NCI-H1105 (cell line): ENCODE results near the gene MSRB2.
"Not testable (repeated sequence)": the region's sequence is repeated elsewhere in the genome, so short reads cannot be mapped to it uniquely, and the experiment has no call there.

Source experiments
- DNase-seq: peaks from one replicate; lab custom pipeline; 2025; lab: John Stamatoyannopoulos, UW

The MSRB2 gene

DNA sequence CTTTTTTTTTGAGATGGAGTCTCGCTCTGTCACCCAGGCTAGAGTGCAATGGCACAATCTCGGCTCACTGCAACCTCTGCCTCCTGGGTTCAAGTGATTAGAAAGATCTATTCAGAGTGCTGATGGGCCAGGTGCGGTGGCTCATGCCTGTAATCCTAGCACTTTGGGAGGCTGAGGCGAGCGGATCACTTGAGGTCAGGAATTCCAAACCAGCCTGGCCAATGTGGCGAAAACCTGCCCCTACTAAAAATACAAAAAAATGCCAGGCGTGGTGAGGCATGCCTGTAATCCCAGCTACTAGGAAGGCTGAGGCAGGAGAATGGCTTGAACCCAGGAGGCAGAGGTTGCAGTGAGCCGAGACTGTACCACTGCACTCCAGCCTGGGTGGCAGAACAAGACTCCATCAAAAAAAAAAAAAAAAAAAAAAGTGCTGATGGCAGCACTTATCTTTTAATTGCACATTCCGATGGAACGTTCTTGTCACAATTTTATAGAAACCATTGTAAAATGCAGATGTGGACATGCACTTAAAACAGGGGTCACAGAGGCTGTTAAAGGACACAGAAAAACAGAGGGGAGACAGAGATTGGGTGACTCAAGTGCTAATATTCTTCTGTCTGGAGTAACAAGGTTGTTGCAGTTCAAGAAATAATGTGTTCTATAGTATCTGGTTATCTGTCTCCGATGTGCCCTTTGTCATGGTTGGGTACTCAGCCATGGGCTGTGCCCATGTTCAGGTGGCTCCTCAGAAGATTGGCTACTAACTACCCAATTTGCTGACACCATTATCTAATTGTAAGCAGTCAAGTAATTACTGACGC lies 25.1 kb upstream of the MSRB2 start:
- not testable (repeated sequence) for DNase-seq

GRCh38 chr10:23070913-23071218 lies 24.5 kb upstream of the MSRB2 start:
- DNase-seq = peak; percentile 76

DNA sequence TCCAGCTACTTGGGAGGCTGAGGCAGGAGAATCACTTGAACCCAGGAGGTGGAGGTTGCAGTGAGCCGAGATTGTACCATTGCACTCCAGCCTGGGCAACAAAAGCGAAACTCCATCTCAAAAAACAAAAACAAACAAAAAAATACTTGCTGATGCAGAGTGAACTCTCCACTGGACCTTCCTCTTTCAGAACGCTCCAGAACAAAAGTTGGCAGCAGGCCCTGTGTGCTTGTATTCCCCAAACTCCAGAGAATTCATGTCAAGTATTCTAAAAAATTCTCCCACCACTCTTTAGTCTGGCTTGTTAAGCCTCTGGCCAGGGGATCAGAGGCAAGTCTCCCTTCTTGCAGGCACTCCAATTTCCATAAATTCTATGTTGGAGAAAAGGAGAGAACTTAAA lies 22.8 kb upstream of the MSRB2 start:
- DNase-seq = not testable (repeated sequence)

- no peak for DNase-seq
These were observed 21.9 kb upstream of the MSRB2 start for GRCh38 chr10:23073527-23073926.

GRCh38 chr10:23075672-23076071 lies 19.7 kb upstream of the MSRB2 start:
- DNase-seq = no peak

- DNase-seq = no peak
These were observed 17.3 kb upstream of the MSRB2 start for GRCh38 chr10:23078114-23078513.

DNA sequence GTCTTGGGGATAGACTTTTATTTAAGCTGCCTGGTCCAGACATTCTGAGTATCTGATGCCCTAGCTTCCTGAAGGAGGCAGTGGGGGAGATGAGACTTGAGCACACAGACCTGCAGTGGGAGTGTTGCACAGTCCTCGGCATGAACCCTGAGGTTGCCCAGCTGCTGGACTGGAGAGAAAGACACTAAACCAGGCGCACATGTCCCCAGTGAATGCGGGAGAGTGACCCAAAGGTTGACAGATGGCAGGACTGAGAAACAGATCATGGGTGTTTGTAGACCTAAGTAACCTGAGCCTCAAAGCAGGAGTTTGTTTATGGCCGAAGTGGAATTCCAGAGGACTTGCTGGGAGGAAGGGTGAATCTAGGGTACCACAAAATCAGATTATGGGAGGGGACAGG lies 15.7 kb upstream of the MSRB2 start:
- no peak for DNase-seq

DNA sequence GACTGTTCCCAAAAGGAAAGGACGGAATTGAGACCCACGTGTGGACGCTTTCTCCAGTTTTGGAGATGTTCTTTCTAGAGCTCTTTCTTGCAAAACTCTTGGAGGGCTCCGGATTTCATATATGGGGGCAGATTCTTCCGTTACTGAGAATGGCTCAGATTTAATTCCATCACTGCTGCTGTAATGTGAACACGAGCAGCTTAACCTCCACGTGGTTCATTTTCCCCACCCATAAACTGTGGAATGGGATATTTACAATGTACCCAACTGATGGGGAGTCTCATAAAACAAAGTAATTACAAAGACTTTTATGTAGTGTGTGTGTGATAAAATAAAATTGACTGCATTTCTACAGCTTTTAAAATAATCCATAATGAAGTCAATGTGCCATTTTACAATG lies 15.1 kb upstream of the MSRB2 start:
- no peak for DNase-seq

DNA sequence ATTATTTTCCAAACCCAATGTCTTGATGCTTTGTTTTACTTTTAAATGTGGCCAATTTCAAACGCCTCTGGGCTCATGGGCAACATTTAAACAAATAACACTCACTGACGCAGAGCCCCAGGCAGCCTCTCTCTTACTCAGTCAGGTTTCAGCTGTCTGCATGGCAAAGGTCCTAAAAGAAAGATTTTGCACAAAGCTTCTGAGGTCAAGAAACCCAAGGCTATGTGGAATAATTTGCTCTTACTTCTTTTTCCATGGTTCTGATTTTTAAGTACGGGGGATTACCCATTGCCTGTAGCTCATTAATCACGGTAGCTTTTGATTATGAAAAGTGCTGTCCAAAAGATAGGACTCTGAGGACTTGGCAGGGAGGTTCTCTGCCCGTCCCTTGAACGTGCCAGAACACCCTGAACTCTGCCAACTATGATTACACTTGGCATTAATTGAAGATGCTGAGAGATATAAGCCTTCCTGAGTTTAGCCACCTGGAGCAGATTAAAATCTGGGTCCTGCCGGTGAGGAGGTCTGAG lies 14.1 kb upstream of the MSRB2 start:
- no peak for DNase-seq

DNA sequence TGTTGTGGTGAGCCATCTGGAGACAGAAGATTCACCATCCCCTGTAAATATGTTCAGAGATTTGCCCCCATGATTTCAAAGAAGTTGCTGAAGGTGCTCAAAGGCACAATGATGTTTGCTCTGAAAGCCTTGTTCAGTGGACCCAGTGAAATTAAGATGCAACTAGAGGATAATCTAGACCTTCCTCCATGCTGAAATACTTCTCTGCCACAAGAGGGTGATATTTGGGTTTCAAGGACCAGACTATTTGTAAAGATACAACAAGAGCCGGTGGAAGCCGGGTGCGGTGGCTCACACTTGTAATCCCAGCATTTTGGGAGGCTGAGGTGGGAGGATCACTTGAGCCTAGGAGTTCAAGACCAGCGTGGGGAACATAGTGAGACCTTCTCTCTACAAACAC lies 13.5 kb upstream of the MSRB2 start:
- no peak for DNase-seq

- DNase-seq = no peak
These were observed 6.8 kb upstream of the MSRB2 start for GRCh38 chr10:23088609-23089008.

GRCh38 chr10:23094786-23095403 lies 484 bp upstream of the MSRB2 start:
- DNase-seq = no peak

GRCh38 chr10:23095966-23096801 lies 805 bp downstream of the MSRB2 start:
- no peak for DNase-seq

DNA sequence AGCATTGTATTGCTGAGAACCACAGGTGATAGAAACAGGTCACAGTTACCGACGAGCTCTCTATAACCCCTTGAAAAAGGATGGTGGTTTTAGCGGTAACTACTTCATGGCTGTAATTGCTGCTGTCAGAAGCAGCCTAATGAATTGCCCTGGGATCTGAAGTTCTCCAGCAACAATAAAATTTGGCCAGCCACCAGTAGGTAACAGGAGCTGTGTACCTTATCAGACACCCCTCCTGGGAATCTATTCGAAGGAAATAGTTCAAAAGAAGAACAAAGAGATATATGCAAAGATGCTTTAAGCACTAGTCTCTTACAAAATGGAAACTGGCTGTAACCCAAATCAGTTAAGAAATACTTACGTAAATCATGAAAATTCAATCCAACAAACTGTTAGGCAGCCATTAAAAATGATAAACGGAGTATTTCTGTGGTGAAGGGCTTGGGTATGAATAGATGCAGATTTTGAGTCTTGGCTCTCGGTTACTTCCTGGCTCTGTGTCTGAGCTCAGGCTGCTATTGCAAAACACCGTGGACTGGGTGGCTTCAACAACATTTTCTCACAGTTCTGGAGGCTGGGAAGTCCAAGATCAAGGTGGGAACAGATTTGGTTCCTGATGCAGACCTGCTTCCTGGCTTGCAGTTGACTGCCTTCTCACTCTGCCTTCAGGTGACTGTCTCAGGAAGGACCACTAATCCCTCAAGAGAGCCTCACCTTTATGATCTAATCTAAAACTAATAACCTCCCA lies 1.6 kb downstream of the MSRB2 start:
- no peak for DNase-seq

- no peak for DNase-seq
These were observed 3.7 kb downstream of the MSRB2 start for GRCh38 chr10:23099079-23099478.

DNA sequence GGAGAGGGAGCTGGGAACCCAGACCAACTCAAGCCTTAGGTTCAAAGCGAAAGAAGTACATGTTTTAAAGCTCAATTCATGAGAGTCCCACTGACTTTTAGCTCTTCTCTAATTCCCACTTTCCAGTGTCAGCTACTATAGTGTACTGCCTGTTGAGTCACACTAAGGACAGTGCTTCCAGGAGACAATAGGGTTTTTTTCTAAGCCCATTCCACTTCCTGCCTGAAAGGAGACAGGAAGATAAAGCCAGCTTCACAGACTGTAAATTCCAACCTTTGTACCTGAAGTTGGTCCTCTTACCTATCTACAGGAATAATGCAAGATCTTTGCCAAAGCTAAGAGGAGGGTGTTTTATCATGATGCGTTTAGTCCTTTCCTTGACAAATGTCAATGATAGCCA lies 4.4 kb downstream of the MSRB2 start:
- no peak for DNase-seq

DNA sequence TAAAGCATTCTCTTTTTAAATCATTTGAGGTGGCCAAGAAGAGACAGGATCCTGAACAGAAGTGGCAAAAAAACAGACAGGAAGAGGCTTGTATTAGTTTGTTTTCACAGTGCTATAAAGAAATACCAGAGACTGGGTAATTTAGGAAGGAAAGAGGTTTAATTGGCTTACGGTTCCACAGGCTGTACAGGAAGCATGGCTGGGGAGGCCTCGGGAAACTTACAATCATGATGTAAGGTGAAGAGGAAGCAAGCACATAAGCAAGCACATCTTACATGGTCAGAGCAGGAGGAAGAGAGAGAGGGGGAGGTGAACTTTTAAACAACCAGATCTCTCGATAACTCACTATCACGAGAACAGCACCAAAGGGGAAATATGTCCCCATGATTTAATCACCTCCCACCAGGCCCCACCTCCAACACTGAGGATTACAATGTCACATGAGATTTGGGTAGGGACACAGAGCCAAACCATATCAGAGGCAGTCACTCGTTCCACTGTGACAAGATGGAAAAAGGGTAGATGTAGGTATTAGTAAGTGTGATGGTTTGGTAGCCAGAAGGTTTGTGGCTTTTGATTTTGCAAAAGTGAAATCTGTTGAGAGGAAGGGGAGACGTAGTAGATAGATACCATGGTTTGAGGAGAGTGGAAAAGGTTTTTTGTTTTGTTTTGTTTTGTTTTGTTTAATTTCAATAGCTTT lies 5.1 kb downstream of the MSRB2 start:
- DNase-seq = no peak

DNA sequence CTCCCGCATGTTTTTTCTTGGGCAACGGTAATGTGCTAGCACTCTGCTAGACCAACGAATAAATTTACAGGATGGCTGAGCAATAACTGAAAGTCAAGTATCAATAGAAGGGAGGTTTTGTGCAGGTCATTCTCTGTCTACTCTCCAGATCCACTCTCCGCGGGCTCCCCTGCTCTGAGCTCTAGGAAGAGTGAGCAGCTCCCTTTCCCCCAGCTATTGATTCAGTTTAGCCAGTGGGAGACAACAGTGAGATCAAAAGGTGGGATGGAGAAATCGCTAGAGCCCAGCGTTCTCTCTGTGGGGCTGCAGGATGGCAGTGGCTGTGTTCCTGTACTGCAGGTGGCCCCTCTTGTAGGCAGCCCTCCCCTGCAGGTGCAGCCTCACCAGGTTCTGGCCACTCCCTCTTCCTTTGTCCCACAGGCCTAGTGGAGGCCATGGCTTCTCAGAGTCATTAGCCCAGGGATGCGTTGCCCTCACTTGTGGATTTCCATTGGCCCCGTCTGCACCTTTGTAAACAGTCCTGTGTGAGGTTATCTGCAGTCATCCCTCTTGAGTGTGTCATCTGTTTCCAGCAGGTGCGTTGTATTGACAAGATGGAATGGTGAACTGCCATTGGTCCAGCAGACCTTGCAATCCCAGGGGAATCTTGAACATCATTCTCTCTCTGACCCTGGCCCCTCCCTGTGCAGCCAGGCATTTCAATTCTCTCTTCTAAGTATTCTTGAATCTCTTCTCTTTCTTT lies 11.1 kb downstream of the MSRB2 start:
- peak; percentile 74 for DNase-seq

DNA sequence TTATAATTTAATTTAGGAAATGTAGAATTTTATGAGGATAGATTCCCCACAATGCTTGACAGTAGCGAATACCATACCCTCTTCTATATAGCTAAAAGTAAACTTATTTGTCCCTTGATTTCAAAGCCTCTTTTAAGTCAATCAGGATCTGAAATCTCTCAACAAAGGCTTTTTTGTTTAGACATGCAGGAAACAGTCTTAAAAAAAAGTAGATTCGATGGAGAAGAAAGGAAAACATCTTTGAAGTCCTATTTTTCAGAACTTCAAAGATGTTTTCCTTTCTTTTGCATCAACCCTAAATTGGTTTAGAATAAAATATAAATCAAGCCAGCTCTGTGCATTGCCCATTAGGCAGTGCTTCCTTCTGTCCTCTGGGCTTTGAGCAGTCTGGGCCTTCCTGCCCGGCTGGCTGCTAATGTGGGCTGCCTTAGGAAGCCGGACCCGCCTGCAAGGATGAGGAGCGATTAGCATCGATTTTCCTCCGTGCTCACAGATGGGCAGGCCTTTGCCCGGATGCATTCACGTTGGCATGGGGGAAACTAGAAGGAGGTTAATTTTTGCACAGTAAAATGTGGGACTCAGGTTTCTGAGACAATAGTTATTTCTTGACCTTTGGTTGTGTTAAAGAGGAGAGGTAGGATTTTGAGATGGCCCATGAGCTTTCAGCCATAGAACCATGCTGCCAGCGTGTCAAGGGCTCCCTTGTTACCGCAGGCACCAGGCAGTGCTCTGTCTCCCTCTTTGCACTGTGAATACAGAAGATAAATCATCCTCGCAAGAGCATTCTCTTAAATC lies 15.5 kb downstream of the MSRB2 start:
- no peak for DNase-seq
